Central memory CD8-positive, alpha-beta T cell (primary cell): Measurements from ENCODE around the gene DEDD2.

ENCODE experiments used
- ATAC-seq: fragments of 150-1000 bp; cut with Tn5 transposase; replicated peaks from 2 replicates; pipeline ENCODE4 v1.10.0; 2022; ENCODE audit warnings: mild to moderate bottlenecking, moderate FRiP score, moderate number of reproducible peaks; ENCODE audit not compliant: poor library complexity, severe bottlenecking; ENCODE audit errors: extremely low read depth
- DNase-seq, 2 donors: peaks; one replicate each; pipeline ENCODE4 v3.0.0; 2021; ENCODE audit warnings: low spot score in 2 of 2
- H3K27ac Mint-ChIP-seq: one replicate; pipeline ENCODE4 v1.8.0; 2022; ENCODE audit warnings: low read depth, mild to moderate bottlenecking, moderate library complexity, mixed read lengths
- H3K27me3 Mint-ChIP-seq: one replicate; pipeline ENCODE4 v1.8.0; 2022; ENCODE audit warnings: mixed read lengths
- H3K36me3 Mint-ChIP-seq: one replicate; pipeline ENCODE4 v1.8.0; 2022; ENCODE audit warnings: mild to moderate bottlenecking, moderate library complexity, mixed read lengths; ENCODE audit not compliant: insufficient read depth
- H3K4me1 Mint-ChIP-seq: one replicate; pipeline ENCODE4 v1.8.0; 2022; ENCODE audit warnings: mixed read lengths
- H3K4me3 Mint-ChIP-seq: one replicate; pipeline ENCODE4 v1.8.0; 2022; ENCODE audit warnings: mild to moderate bottlenecking, moderate library complexity, mixed read lengths
- H3K9me3 Mint-ChIP-seq: one replicate; pipeline ENCODE4 v1.8.0; 2022; ENCODE audit warnings: mixed read lengths

DEDD2 gene

GRCh38 chr19:42208612-42209011, 8.9 kb downstream of the DEDD2 start:
- H3K27me3 Mint-ChIP-seq, result no peaks in the 10 kb centered on the region
- H3K36me3 Mint-ChIP-seq, result peaks cover 81% of the 10 kb centered on the region
- peaks cover 54% of the 10 kb centered on the region for H3K4me1 Mint-ChIP-seq
- peak overlapping the region; percentile 86 for H3K27ac Mint-ChIP-seq
- ATAC-seq, result no peak
- H3K4me3 Mint-ChIP-seq, result peak overlapping the region; percentile 39
- DNase-seq, result no peak
- H3K9me3 Mint-ChIP-seq, result no peaks in the 10 kb centered on the region

GRCh38 chr19:42207767-42208271, 9.7 kb downstream of the DEDD2 start:
- no peak for ATAC-seq
- peak overlapping the region; percentile 39 for H3K4me3 Mint-ChIP-seq

GRCh38 chr19:42206871-42207755, 10.4 kb downstream of the DEDD2 start:
- DNase-seq (no peak), ATAC-seq (no peak)
- peaks cover 74% of the 10 kb centered on the region for H3K36me3 Mint-ChIP-seq
- peak overlapping the region; percentile 39 for H3K4me3 Mint-ChIP-seq
- H3K27ac Mint-ChIP-seq, result peak overlapping the region; percentile 86
- peaks cover 58% of the 10 kb centered on the region for H3K4me1 Mint-ChIP-seq
- no peaks in the 10 kb centered on the region for H3K27me3 Mint-ChIP-seq
- no peaks in the 10 kb centered on the region for H3K9me3 Mint-ChIP-seq

More at GRCh38 chr19:42207767-42208271, 9.7 kb downstream of the DEDD2 start:
- no peaks in the 10 kb centered on the region for H3K9me3 Mint-ChIP-seq
- H3K4me1 Mint-ChIP-seq, result peaks cover 54% of the 10 kb centered on the region
- peaks cover 81% of the 10 kb centered on the region for H3K36me3 Mint-ChIP-seq
- H3K27me3 Mint-ChIP-seq, result no peaks in the 10 kb centered on the region
- H3K27ac Mint-ChIP-seq, result peak overlapping the region; percentile 86
- DNase-seq, result no peak

GRCh38 chr19:42204664-42205063, 12.8 kb downstream of the DEDD2 start:
- Mint-ChIP-seq H3K36me3 (peaks cover 61% of the 10 kb centered on the region), H3K27me3 (no peaks in the 10 kb centered on the region), H3K27ac (no peak overlapping the region), H3K9me3 (no peaks in the 10 kb centered on the region), H3K4me3 (no peak overlapping the region), H3K4me1 (peaks cover 76% of the 10 kb centered on the region)
- DNase-seq, result no peak
- no peak for ATAC-seq

GRCh38 chr19:42203700-42204099, 13.8 kb downstream of the DEDD2 start:
- H3K4me1 Mint-ChIP-seq, result peaks cover 85% of the 10 kb centered on the region
- peak overlapping the region; percentile 76 for H3K4me3 Mint-ChIP-seq
- H3K36me3 Mint-ChIP-seq, result peaks cover 60% of the 10 kb centered on the region
- H3K9me3 Mint-ChIP-seq, result no peaks in the 10 kb centered on the region
- H3K27ac Mint-ChIP-seq, result peak overlapping the region; percentile 95
- no peaks in the 10 kb centered on the region for H3K27me3 Mint-ChIP-seq
- ATAC-seq (no peak), DNase-seq (no peak)

- Mint-ChIP-seq H3K27ac (peak overlapping the region; percentile 95), H3K4me3 (peak overlapping the region; percentile 76), H3K27me3 (no peaks in the 10 kb centered on the region), H3K36me3 (peaks cover 58% of the 10 kb centered on the region), H3K4me1 (peaks cover 81% of the 10 kb centered on the region), H3K9me3 (no peaks in the 10 kb centered on the region)
- DNase-seq (no peak), ATAC-seq (no peak)
Measured at GRCh38 chr19:42202290-42202880, 15.1 kb downstream of the DEDD2 start.

- Mint-ChIP-seq H3K4me1 (peaks cover 85% of the 10 kb centered on the region), H3K4me3 (peak overlapping the region; percentile 76), H3K36me3 (peaks cover 56% of the 10 kb centered on the region), H3K27ac (peak overlapping the region; percentile 95), H3K27me3 (no peaks in the 10 kb centered on the region), H3K9me3 (no peaks in the 10 kb centered on the region)
- peak in 1 of 2 donors; percentile 58 for DNase-seq
- peak; percentile 55 for ATAC-seq
Measured at GRCh38 chr19:42201489-42202289, 15.8 kb downstream of the DEDD2 start.

- Mint-ChIP-seq H3K36me3 (peaks cover 49% of the 10 kb centered on the region), H3K4me3 (peak overlapping the region; percentile 76), H3K27me3 (no peaks in the 10 kb centered on the region), H3K9me3 (no peaks in the 10 kb centered on the region), H3K27ac (peak overlapping the region; percentile 95), H3K4me1 (peaks cover 85% of the 10 kb centered on the region)
- no peak for DNase-seq
- no peak for ATAC-seq
Measured at GRCh38 chr19:42200116-42200715, 17.3 kb downstream of the DEDD2 start.

- no peaks in the 10 kb centered on the region for H3K9me3 Mint-ChIP-seq
- no peaks in the 10 kb centered on the region for H3K27me3 Mint-ChIP-seq
- H3K27ac Mint-ChIP-seq, result peak overlapping the region; percentile 95
- H3K4me3 Mint-ChIP-seq, result peak overlapping the region; percentile 76
- H3K4me1 Mint-ChIP-seq, result peaks cover 79% of the 10 kb centered on the region
- ATAC-seq (peak; percentile 44), DNase-seq (peak in 1 of 2 donors; percentile 47)
- H3K36me3 Mint-ChIP-seq, result peaks cover 44% of the 10 kb centered on the region
Measured at GRCh38 chr19:42199440-42200115, 17.9 kb downstream of the DEDD2 start.

- H3K4me1 Mint-ChIP-seq, result peaks cover 80% of the 10 kb centered on the region
- H3K36me3 Mint-ChIP-seq, result peaks cover 38% of the 10 kb centered on the region
- H3K4me3 Mint-ChIP-seq, result peak overlapping the region; percentile 76
- ATAC-seq, result peak; percentile 80
- H3K27me3 Mint-ChIP-seq, result no peaks in the 10 kb centered on the region
- H3K27ac Mint-ChIP-seq, result peak overlapping the region; percentile 95
- H3K9me3 Mint-ChIP-seq, result no peaks in the 10 kb centered on the region
- DNase-seq, result peak; percentile 64 to 80
Measured at GRCh38 chr19:42198676-42199439, 18.6 kb downstream of the DEDD2 start.

GRCh38 chr19:42197375-42197817, 20.1 kb downstream of the DEDD2 start:
- Mint-ChIP-seq H3K4me1 (peaks cover 71% of the 10 kb centered on the region), H3K27ac (no peak overlapping the region), H3K9me3 (no peaks in the 10 kb centered on the region), H3K27me3 (no peaks in the 10 kb centered on the region), H3K4me3 (no peak overlapping the region), H3K36me3 (peaks cover 32% of the 10 kb centered on the region)
- DNase-seq, result no peak
- no peak for ATAC-seq
